Measurements from ENCODE around the gene HSPH1. TPM values are rescaled to one million over a fixed set of nuclear protein-coding genes. Genes with fewer than 3 reads are reported as not detected.

The HSPH1 gene
- total and polyA plus RNA-seq, 12 donors = 19.8 to 122 (median 48.2) TPM

- Histone ChIP-seq H3K4me1 (replicated peaks in 1 of 2) (no peaks in the 10 kb centered on the region), H3K36me3 (replicated peaks in 1 of 2) (no peaks in the 10 kb centered on the region), H3K9me3 (replicated peaks in 1 of 3) (no peaks in the 10 kb centered on the region), H3K27ac (no peak overlapping the region), H3K4me3 (no peak overlapping the region), H3K27me3 (no peaks in the 10 kb centered on the region)
- intact Hi-C loops (cut with DNase I) = no loop called here
- no peak for DNase-seq
- WGBS, 4 donors = 80 to 97% (median 85%) methylated on average over 3 to 4 of the region's 4 CpGs
- no peak for TF ChIP-seq POLR2A (IDR thresholded peaks at IDR 0.05)
- TF ChIP-seq CTCF (IDR thresholded peaks at IDR 0.05) = no peak
These were observed 50.6 kb downstream of the HSPH1 start for GRCh38 chr13:31111136-31111535.

- no peaks in the 10 kb centered on the region for H3K27me3 ChIP-seq
- TF ChIP-seq POLR2A (IDR thresholded peaks at IDR 0.05) = no peak
- TF ChIP-seq CTCF (IDR thresholded peaks at IDR 0.05) = no peak
- DNase-seq = no peak
- H3K27ac ChIP-seq = no peak overlapping the region
- no peaks in the 10 kb centered on the region for H3K9me3 ChIP-seq (replicated peaks in 1 of 3)
- no peaks in the 10 kb centered on the region for H3K36me3 ChIP-seq (replicated peaks in 1 of 2)
- no peaks in the 10 kb centered on the region for H3K4me1 ChIP-seq (replicated peaks in 1 of 2)
- 82 to 92% (median 86%) methylated on average over 4 to 10 of the region's 10 CpGs for WGBS, 4 donors
- H3K4me3 ChIP-seq = no peak overlapping the region
- intact Hi-C loops (cut with DNase I) = no loop called here
These were observed 51.1 kb downstream of the HSPH1 start for GRCh38 chr13:31110617-31111016.

- H3K4me1 ChIP-seq (replicated peaks in 1 of 2) = no peaks in the 10 kb centered on the region
- no peaks in the 10 kb centered on the region for H3K27me3 ChIP-seq
- intact Hi-C loops (cut with DNase I) = no loop called here
- H3K4me3 ChIP-seq = no peak overlapping the region
- H3K9me3 ChIP-seq (replicated peaks in 1 of 3) = no peaks in the 10 kb centered on the region
- H3K36me3 ChIP-seq (replicated peaks in 1 of 2) = no peaks in the 10 kb centered on the region
- DNase-seq = no peak
- no peak overlapping the region for H3K27ac ChIP-seq
- 79 to 93% (median 84%) methylated on average over 3 to 7 of the region's 7 CpGs for WGBS, 4 donors
- TF ChIP-seq POLR2A (IDR thresholded peaks at IDR 0.05) = no peak
- no peak for TF ChIP-seq CTCF (IDR thresholded peaks at IDR 0.05)
These were observed 51.5 kb downstream of the HSPH1 start for GRCh38 chr13:31110169-31110568.

- no peaks in the 10 kb centered on the region for H3K36me3 ChIP-seq (replicated peaks in 1 of 2)
- DNase-seq = no peak
- no peak overlapping the region for H3K4me3 ChIP-seq
- TF ChIP-seq POLR2A (IDR thresholded peaks at IDR 0.05) (no peak), CTCF (IDR thresholded peaks at IDR 0.05) (no peak)
- intact Hi-C loops (cut with DNase I) = no loop called here
- H3K27me3 ChIP-seq = no peaks in the 10 kb centered on the region
- no peaks in the 10 kb centered on the region for H3K4me1 ChIP-seq (replicated peaks in 1 of 2)
- H3K9me3 ChIP-seq (replicated peaks in 1 of 3) = no peaks in the 10 kb centered on the region
- no peak overlapping the region for H3K27ac ChIP-seq
- 92 to 96% (median 93%) methylated on average over 1 of the region's 1 CpG for WGBS, 4 donors
These were observed 54.6 kb downstream of the HSPH1 start for GRCh38 chr13:31107109-31107508.

Measured in adrenal gland (tissue), 12 donors.